Measurements from ENCODE around the gene EFHD1. TPM values are rescaled to one million over a fixed set of nuclear protein-coding genes. Genes with fewer than 3 reads are reported as not detected.
"Not testable (repeated sequence)": the region's sequence is repeated elsewhere in the genome, so short reads cannot be mapped to it uniquely, and the experiment has no call there.

EFHD1 gene
- total RNA-seq, 1 donor = 3.6 TPM

DNA sequence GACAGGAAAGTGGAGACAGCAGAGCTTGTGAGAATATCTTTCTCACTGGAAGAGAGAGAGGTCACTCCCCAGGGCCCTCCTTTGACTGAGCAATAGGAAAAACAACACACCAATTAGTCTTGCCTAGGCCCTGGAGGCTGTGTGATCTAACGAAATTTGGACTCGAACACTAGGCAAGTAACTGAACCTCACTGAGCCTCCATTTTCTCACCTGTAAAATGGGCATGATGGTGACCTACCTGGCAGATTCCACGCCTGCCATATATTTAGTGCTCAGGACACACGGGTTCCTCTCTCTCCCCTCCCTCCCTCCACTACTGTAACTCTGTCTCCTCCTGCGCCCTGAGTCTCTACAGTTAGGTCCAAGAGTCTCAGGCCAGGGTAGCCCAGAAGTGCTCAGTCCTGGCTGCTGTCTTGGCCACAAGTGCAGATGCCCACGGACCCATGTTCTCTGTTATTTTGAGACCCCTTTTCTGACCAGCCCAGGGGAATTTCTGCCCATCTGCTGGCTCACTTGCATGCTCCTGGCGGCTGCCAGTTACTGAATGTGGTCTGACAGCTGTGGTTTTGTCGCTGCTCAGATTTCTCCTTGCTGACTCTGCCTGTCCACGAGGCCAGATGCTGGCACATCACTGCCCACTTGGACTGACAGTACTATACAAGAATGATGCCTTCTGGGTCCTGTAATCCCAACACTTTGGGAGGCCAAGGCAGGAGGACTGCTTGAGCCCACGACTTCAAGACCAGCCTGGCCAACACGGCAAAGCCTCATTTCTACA is 54.2 kb downstream of the EFHD1 start:
- H3K36me3 ChIP-seq (ENCODE audit: insufficient read depth, low read length) = no peaks in the 10 kb centered on the region
- no peaks in the 10 kb centered on the region for H4K20me1 ChIP-seq (ENCODE audit: insufficient read depth, low read length)
- no peak overlapping the region for H2AFZ ChIP-seq (ENCODE audit: low read length)
- no peak for DNase-seq (ENCODE audit: insufficient read length, low spot score, missing footprints)
- H3K4me1 ChIP-seq (ENCODE audit: insufficient read depth, low read length) = no peaks in the 10 kb centered on the region
- no peaks in the 10 kb centered on the region for H3K9me3 ChIP-seq (ENCODE audit: low read depth, low read length)
- peaks cover 7% of the 10 kb centered on the region for H3K27me3 ChIP-seq (ENCODE audit: insufficient read depth, low read length)
- no peaks in the 10 kb centered on the region for H3K79me2 ChIP-seq (ENCODE audit: insufficient read depth, low read length)
- TF ChIP-seq, protein P1, sequence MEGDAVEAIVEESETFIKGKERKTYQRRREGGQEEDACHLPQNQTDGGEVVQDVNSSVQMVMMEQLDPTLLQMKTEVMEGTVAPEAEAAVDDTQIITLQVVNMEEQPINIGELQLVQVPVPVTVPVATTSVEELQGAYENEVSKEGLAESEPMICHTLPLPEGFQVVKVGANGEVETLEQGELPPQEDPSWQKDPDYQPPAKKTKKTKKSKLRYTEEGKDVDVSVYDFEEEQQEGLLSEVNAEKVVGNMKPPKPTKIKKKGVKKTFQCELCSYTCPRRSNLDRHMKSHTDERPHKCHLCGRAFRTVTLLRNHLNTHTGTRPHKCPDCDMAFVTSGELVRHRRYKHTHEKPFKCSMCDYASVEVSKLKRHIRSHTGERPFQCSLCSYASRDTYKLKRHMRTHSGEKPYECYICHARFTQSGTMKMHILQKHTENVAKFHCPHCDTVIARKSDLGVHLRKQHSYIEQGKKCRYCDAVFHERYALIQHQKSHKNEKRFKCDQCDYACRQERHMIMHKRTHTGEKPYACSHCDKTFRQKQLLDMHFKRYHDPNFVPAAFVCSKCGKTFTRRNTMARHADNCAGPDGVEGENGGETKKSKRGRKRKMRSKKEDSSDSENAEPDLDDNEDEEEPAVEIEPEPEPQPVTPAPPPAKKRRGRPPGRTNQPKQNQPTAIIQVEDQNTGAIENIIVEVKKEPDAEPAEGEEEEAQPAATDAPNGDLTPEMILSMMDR (IDR thresholded peaks at IDR 0.05; ENCODE audit: extremely low read depth, low read depth, low read length) = no peak
- H3K4me2 ChIP-seq (ENCODE audit: insufficient read depth, low read length) = no peak overlapping the region
- H3K27ac ChIP-seq (ENCODE audit: low read depth, low read length) = no peak overlapping the region
- no peak overlapping the region for H3K4me3 ChIP-seq (ENCODE audit: insufficient read depth, low read length)

GRCh38 chr2:232688201-232688600 is 54.8 kb downstream of the EFHD1 start:
- no peaks in the 10 kb centered on the region for H3K36me3 ChIP-seq (ENCODE audit: insufficient read depth, low read length)
- no peak overlapping the region for H3K4me2 ChIP-seq (ENCODE audit: insufficient read depth, low read length)
- TF ChIP-seq, protein P1 (IDR thresholded peaks at IDR 0.05; ENCODE audit: extremely low read depth, low read depth, low read length) = no peak
- no peaks in the 10 kb centered on the region for H3K9me3 ChIP-seq (ENCODE audit: low read depth, low read length)
- no peak overlapping the region for H2AFZ ChIP-seq (ENCODE audit: low read length)
- peaks cover 5% of the 10 kb centered on the region for H3K27me3 ChIP-seq (ENCODE audit: insufficient read depth, low read length)
- no peak overlapping the region for H3K4me3 ChIP-seq (ENCODE audit: insufficient read depth, low read length)
- no peaks in the 10 kb centered on the region for H3K4me1 ChIP-seq (ENCODE audit: insufficient read depth, low read length)
- H3K27ac ChIP-seq (ENCODE audit: low read depth, low read length) = no peak overlapping the region
- no peak for DNase-seq (ENCODE audit: insufficient read length, low spot score, missing footprints)
- no peaks in the 10 kb centered on the region for H4K20me1 ChIP-seq (ENCODE audit: insufficient read depth, low read length)
- no peaks in the 10 kb centered on the region for H3K79me2 ChIP-seq (ENCODE audit: insufficient read depth, low read length)

DNA sequence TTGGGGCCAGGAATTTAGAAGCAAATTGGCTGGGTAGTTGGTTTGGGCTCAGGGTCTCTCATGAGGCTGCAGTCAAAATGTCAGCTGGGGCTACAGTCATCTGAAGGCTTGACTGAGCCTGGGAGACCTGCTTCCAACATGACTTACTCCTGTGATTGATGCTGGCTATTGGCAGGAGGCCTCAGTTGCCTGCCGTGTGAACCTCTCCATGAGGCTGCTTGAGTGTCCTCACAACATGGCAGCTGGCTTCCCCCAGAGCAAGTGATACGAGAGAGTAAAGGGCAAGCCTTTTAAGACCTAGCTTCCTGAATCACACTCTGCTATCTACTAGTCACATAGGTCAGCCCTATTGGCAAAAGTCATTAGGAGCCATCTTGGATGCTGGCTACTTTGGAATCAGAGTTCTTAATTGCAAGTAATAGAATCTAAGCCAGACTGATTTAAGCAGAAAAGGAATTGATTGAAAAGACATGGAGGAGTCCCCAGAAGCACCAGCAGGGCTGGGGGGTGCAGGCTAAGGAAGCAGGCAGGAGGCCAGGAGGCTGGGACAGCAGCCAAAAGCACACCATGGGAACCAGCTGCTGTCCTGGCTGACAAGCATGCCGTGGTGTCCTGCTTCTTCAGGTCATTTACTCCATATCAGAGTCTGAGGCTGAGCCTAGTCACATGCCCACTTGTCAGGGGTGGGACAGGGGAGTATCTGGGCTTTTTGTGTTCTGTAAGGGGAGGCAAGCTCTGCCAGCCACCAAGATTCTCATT is 55.9 kb downstream of the EFHD1 start:
- Histone ChIP-seq H3K36me3 (ENCODE audit: insufficient read depth, low read length) (no peaks in the 10 kb centered on the region), H4K20me1 (ENCODE audit: insufficient read depth, low read length) (no peaks in the 10 kb centered on the region), H3K79me2 (ENCODE audit: insufficient read depth, low read length) (no peaks in the 10 kb centered on the region), H3K9me3 (ENCODE audit: low read depth, low read length) (no peaks in the 10 kb centered on the region), H3K4me3 (ENCODE audit: insufficient read depth, low read length) (no peak overlapping the region), H3K27me3 (ENCODE audit: insufficient read depth, low read length) (no peaks in the 10 kb centered on the region), H3K4me2 (ENCODE audit: insufficient read depth, low read length) (no peak overlapping the region), H3K27ac (ENCODE audit: low read depth, low read length) (no peak overlapping the region), H2AFZ (ENCODE audit: low read length) (peak overlapping the region; percentile 50), H3K4me1 (ENCODE audit: insufficient read depth, low read length) (no peaks in the 10 kb centered on the region)
- TF ChIP-seq, protein P1 (IDR thresholded peaks at IDR 0.05; ENCODE audit: extremely low read depth, low read depth, low read length) = no peak
- DNase-seq (ENCODE audit: insufficient read length, low spot score, missing footprints) = no peak

DNA sequence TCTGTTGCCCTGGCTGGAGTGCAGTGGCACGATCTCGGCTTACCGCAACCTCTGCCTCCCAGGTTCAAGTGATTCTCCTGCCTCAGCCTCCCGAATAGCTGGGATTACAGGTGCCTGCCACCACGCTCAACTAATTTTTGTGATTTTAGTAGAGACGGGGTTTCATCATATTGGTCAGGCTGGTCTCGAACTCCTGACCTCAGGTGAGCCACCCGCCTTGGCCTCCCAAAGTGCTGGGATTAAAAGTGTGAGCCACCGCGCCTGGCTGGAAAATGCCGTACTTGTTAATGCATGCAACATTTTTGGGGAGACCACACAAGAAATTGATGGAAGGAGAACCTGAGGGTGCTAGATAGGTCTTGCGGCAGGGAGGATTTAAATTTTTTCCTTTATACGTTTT is 57.7 kb downstream of the EFHD1 start:
- H3K27ac ChIP-seq (ENCODE audit: low read depth, low read length); H3K4me1 ChIP-seq (ENCODE audit: insufficient read depth, low read length); H3K4me3 ChIP-seq (ENCODE audit: insufficient read depth, low read length); H3K79me2 ChIP-seq (ENCODE audit: insufficient read depth, low read length); H3K4me2 ChIP-seq (ENCODE audit: insufficient read depth, low read length); DNase-seq (ENCODE audit: insufficient read length, low spot score, missing footprints); H3K9me3 ChIP-seq (ENCODE audit: low read depth, low read length); H3K27me3 ChIP-seq (ENCODE audit: insufficient read depth, low read length); H2AFZ ChIP-seq (ENCODE audit: low read length); H4K20me1 ChIP-seq (ENCODE audit: insufficient read depth, low read length); H3K36me3 ChIP-seq (ENCODE audit: insufficient read depth, low read length): not testable (repeated sequence)

Data from osteoblast (primary cell).